Endothelial cell of umbilical vein (primary cell): Measurements from ENCODE around the gene TSPAN18.

Experiments used
- EZH2 ChIP-seq: IDR thresholded peaks from 2 replicates; pipeline ENCODE4 v1.6.1; 2012; ENCODE audit warnings: borderline replicate concordance, low read depth, mild to moderate bottlenecking, moderate library complexity, low read length, inconsistent platforms; ENCODE audit not compliant: severe bottlenecking
- JUN ChIP-seq: IDR thresholded peaks from 2 replicates; pipeline ENCODE4 v1.6.1; 2011; ENCODE audit warnings: borderline replicate concordance, low read depth; ENCODE audit not compliant: insufficient read length, insufficient read depth
- MAX ChIP-seq: IDR thresholded peaks from 2 replicates; pipeline ENCODE4 v1.6.1; 2011; ENCODE audit not compliant: insufficient read depth, insufficient read length
- MYC ChIP-seq: IDR thresholded peaks from one replicate; pipeline ENCODE4 v1.6.1; 2011; ENCODE audit warnings: mild to moderate bottlenecking, low read depth, low read length
- POLR2A ChIP-seq: IDR thresholded peaks from 2 replicates; pipeline ENCODE4 v1.6.1; 2012; ENCODE audit warnings: low read depth, mild to moderate bottlenecking, control low read depth, low read length
- POLR2AphosphoS5 ChIP-seq: IDR thresholded peaks from 2 replicates; pipeline ENCODE4 v1.6.1; 2012; ENCODE audit warnings: low read depth, mild to moderate bottlenecking, control low read depth, low read length, moderate library complexity; ENCODE audit not compliant: insufficient read depth
- TF ChIP-seq, protein P1 (sequence below), 2 donors: IDR thresholded peaks; 1 replicate in 1 of 2; 2 replicates in 1 of 2; pipeline ENCODE4 v1.5.1; 2011; ENCODE audit warnings: low read length in 2 of 2, mild to moderate bottlenecking in 2 of 2, moderate library complexity in 2 of 2, control low read depth in 1 of 2, inconsistent platforms in 1 of 2, low read depth in 1 of 2; ENCODE audit not compliant: insufficient read depth in 1 of 2; ENCODE audit errors: extremely low read depth in 1 of 2

DNA sequence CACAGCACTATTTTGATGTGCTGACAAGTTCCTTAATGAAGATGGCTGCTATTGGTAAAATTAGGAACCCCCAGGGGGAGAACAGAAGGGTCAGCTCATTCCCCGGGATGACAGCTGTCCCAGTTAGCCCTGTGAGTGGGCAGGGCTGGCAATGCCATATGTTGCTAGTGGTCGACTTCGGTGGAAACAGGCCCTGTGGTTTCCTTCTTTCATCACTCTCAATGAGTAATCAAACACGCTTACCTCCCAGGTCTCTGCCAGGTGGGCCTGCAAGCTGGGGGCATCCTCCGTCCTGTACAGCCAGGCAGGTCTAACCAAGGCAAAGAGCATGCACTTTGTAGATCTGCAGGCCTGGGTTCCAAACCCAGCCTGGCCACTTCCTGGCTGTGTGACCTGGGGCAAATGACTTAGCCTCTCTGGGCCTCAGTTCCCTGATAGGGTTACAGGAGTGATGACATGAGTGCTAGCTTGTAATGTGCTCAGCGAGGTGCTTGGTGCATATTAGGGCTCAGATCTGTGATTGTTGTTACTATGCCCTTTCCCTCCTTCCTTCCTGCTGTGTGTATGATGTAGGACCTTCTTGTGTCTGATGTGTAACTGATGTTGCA lies 85.2 kb downstream of the TSPAN18 start:
- TF ChIP-seq, protein P1, sequence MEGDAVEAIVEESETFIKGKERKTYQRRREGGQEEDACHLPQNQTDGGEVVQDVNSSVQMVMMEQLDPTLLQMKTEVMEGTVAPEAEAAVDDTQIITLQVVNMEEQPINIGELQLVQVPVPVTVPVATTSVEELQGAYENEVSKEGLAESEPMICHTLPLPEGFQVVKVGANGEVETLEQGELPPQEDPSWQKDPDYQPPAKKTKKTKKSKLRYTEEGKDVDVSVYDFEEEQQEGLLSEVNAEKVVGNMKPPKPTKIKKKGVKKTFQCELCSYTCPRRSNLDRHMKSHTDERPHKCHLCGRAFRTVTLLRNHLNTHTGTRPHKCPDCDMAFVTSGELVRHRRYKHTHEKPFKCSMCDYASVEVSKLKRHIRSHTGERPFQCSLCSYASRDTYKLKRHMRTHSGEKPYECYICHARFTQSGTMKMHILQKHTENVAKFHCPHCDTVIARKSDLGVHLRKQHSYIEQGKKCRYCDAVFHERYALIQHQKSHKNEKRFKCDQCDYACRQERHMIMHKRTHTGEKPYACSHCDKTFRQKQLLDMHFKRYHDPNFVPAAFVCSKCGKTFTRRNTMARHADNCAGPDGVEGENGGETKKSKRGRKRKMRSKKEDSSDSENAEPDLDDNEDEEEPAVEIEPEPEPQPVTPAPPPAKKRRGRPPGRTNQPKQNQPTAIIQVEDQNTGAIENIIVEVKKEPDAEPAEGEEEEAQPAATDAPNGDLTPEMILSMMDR (IDR thresholded peaks at IDR 0.05; ENCODE audit: extremely low read depth in 1 of 2, insufficient read depth in 1 of 2, low read depth in 1 of 2, low read length in 2 of 2), result no peak
- TF ChIP-seq JUN (no peak), POLR2A (no peak), EZH2 (no peak), MYC (no peak), POLR2AphosphoS5 (no peak), MAX (no peak)
